ENCODE results near the gene SIAE. TPM values are rescaled to one million over a fixed set of nuclear protein-coding genes. Genes with fewer than 3 reads are reported as not detected.
A peak's percentile ranks its signal among the peaks of the same experiment; 100 is the strongest.

SIAE gene
- total RNA-seq, 6 donors from 2014 or later, result 21.6 to 42.7 (median 29.3) TPM

DNA sequence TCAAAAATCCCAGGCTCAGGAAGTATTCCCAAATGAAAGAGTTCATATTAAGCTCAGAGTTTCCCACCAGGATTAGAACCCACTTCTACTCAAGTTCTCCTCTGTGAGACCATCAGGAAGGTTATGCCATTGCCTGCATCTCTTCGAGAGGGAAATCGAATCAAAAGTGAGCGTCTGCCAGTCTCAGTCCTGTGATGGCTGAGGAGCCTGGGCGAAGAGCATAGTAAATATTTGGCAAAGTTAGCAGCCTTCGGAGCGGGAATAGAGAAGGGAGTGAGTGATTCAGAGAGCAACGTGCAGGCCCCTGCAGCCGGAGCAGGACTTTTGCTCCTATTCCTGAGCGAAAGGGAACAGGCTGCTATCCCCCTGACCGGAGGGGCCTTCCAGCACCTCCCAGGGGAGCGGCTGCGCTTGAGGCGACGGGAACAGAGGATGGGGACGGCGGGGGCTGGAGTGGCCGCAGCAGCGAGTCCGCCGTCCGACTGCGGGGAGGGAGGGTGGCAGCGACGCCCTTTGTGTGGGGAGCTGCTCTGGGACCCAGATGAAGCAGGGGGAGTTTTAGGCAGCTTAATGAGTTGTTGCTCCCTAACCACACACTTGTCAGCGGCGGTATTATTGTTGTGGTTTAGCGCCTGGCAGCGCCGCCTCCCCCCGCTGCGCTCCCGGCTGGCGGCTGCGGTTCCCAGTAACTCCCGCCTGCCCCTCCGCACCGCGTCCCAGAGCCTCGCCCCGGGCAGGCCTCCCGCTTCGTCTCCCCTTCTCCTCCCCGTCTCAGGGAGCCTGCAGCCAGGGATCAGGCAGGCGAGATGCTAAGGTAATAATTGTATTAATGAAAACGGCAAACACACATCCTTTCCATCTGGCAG is 44.5 kb upstream of the SIAE start:
- TF ChIP-seq POLR2A (IDR thresholded peaks at IDR 0.05), result peak in 1 of 4 donors; percentile 66
- TF ChIP-seq, protein P1, sequence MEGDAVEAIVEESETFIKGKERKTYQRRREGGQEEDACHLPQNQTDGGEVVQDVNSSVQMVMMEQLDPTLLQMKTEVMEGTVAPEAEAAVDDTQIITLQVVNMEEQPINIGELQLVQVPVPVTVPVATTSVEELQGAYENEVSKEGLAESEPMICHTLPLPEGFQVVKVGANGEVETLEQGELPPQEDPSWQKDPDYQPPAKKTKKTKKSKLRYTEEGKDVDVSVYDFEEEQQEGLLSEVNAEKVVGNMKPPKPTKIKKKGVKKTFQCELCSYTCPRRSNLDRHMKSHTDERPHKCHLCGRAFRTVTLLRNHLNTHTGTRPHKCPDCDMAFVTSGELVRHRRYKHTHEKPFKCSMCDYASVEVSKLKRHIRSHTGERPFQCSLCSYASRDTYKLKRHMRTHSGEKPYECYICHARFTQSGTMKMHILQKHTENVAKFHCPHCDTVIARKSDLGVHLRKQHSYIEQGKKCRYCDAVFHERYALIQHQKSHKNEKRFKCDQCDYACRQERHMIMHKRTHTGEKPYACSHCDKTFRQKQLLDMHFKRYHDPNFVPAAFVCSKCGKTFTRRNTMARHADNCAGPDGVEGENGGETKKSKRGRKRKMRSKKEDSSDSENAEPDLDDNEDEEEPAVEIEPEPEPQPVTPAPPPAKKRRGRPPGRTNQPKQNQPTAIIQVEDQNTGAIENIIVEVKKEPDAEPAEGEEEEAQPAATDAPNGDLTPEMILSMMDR (IDR thresholded peaks at IDR 0.05), result no peak
- Histone ChIP-seq H3K9me3 (no peaks in the 10 kb centered on the region), H3K4me3 (peak overlapping the region; percentile 26 to 53 (median 44)), H3K27ac (peak overlapping the region; percentile 57 to 83 (median 76)), H3K36me3 (no peaks in the 10 kb centered on the region), H3K27me3 (peaks cover 0 to 6% (median 1%) of the 10 kb centered on the region in 4 donors), H3K4me1 (peaks cover 9 to 20% (median 13%) of the 10 kb centered on the region in 4 donors)
- DNase-seq (peak; percentile 49 to 87), ATAC-seq (ENCODE audit: low FRiP score in 2 of 2) (peak; percentile 62 to 69)
- 0 to 3% methylated on average over 14 to 37 of the region's 45 CpGs for WGBS, 2 donors

DNA sequence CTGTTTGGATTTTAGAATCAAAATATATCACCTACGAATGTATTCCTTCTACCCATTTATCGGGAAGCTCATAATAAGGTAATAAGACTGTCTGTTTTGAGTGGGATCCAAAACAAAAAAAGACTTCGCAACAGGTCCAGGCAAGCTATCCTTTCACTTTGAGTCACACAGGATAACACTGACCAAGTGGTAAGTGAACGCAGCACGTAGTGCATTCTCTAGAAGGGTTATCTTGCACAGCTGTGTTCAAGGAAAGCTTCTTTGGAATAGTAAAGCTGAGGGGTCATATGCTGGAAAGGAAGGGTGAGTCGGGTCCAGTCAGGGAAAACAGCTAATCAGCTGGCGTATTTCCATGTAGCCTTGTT is 43.9 kb upstream of the SIAE start:
- Histone ChIP-seq H3K9me3 (no peaks in the 10 kb centered on the region), H3K4me1 (peaks cover 9 to 20% (median 13%) of the 10 kb centered on the region in 4 donors), H3K27ac (peak overlapping the region; percentile 57 to 83 (median 76)), H3K27me3 (peaks cover 0 to 6% (median 1%) of the 10 kb centered on the region in 4 donors), H3K4me3 (peak overlapping the region; percentile 26 to 53 (median 44)), H3K36me3 (no peaks in the 10 kb centered on the region)
- no peak for TF ChIP-seq POLR2AphosphoS5 (IDR thresholded peaks at IDR 0.05)
- no peak for TF ChIP-seq POLR2A (IDR thresholded peaks at IDR 0.05)
- TF ChIP-seq, protein P1 (IDR thresholded peaks at IDR 0.05), result no peak
- no peak for TF ChIP-seq EP300 (IDR thresholded peaks at IDR 0.05)
- WGBS, 2 donors, result 33 to 42% methylated on average over 5 to 7 of the region's 7 CpGs
- peak in 1 of 2 donors; percentile 31 for ATAC-seq (ENCODE audit: low FRiP score in 2 of 2)
- no peak for DNase-seq

DNA sequence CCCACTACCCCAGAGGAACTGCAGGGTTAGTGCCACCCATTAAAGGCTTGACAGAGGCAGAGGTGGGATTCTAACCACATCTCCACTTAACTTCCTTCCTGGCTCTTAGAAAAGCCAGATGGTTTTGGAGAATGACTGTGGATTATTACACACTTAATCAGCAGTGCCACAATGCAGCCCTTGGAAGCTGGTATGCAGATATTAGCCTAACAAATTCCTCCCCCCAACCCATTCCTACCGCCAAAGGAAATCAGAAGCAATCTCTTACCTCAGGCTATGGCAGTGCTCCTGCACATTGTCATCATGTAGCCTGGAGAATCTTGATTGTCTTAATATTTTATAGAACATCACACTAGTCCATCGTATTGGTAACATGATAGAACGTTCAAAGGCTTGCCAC is 43.1 kb upstream of the SIAE start:
- 64 to 69% methylated on average over 3 of the region's 3 CpGs for WGBS, 2 donors
- H3K4me1 ChIP-seq, result peaks cover 9 to 20% (median 13%) of the 10 kb centered on the region in 4 donors
- H3K9me3 ChIP-seq, result no peaks in the 10 kb centered on the region
- TF ChIP-seq EP300 (IDR thresholded peaks at IDR 0.05) (no peak), POLR2AphosphoS5 (IDR thresholded peaks at IDR 0.05) (no peak), POLR2A (IDR thresholded peaks at IDR 0.05) (no peak)
- TF ChIP-seq, protein P1 (IDR thresholded peaks at IDR 0.05), result no peak
- DNase-seq (no peak), ATAC-seq (ENCODE audit: low FRiP score in 2 of 2) (no peak)
- no peak overlapping the region for H3K4me3 ChIP-seq
- peaks cover 0 to 6% (median 1%) of the 10 kb centered on the region in 4 donors for H3K27me3 ChIP-seq
- peak overlapping the region in 1 of 4 donors; percentile 2 for H3K27ac ChIP-seq
- no peaks in the 10 kb centered on the region for H3K36me3 ChIP-seq

DNA sequence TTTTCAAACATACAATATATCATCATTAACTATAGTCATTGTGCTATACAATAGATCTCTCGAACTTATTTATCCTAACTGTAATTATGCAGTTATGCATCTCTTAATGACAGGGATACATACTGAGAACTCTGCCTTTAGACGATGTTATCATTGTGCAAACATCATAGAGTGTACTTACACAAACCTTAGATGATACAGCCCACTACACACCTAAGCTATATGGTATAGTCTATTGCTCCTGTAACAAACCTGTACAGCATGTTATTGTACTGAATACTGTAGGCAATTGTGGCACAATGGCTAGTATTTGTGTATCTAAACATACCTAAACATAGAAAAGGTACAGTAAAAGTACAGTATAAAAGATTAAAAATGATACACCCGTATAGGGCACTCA is 38.9 kb upstream of the SIAE start:
- Histone ChIP-seq H3K27ac (no peak overlapping the region), H3K4me1 (peaks cover 0 to 5% (median 2%) of the 10 kb centered on the region in 4 donors), H3K36me3 (no peaks in the 10 kb centered on the region), H3K9me3 (peaks cover 0 to 4% (median 0%) of the 10 kb centered on the region in 4 donors), H3K27me3 (no peaks in the 10 kb centered on the region), H3K4me3 (no peak overlapping the region)
- TF ChIP-seq POLR2A (IDR thresholded peaks at IDR 0.05) (no peak), EP300 (IDR thresholded peaks at IDR 0.05) (no peak), POLR2AphosphoS5 (IDR thresholded peaks at IDR 0.05) (no peak)
- TF ChIP-seq, protein P1 (IDR thresholded peaks at IDR 0.05), result no peak
- ATAC-seq (ENCODE audit: low FRiP score in 2 of 2), result no peak
- DNase-seq, result no peak
- 61 to 84% methylated on average over 3 of the region's 3 CpGs for WGBS, 2 donors
